LNCAP (cell line): ENCODE data around the gene NDUFB2.

Source experiments
- CTCF ChIP-seq: fragments of 450-650 bp; IDR thresholded peaks from 2 replicates; pipeline ENCODE4 v1.5.1; 2017; ENCODE audit warnings: mild to moderate bottlenecking

NDUFB2 gene

GRCh38 chr7:140724706-140725105 is 28.2 kb downstream of the NDUFB2 start:
- no peak for TF ChIP-seq CTCF

- TF ChIP-seq CTCF: peak; percentile 72
Observed at GRCh38 chr7:140726281-140726680, 29.8 kb downstream of the NDUFB2 start.

GRCh38 chr7:140732416-140732815 is 35.9 kb downstream of the NDUFB2 start:
- no peak for TF ChIP-seq CTCF

GRCh38 chr7:140734096-140734495 is 37.6 kb downstream of the NDUFB2 start:
- TF ChIP-seq CTCF: no peak

- no peak for TF ChIP-seq CTCF
Observed at GRCh38 chr7:140734729-140735128, 38.2 kb downstream of the NDUFB2 start.

- no peak for TF ChIP-seq CTCF
Observed at GRCh38 chr7:140738280-140738679, 41.8 kb downstream of the NDUFB2 start.

GRCh38 chr7:140744005-140744404 is 47.5 kb downstream of the NDUFB2 start:
- no peak for TF ChIP-seq CTCF

- no peak for TF ChIP-seq CTCF
Observed at GRCh38 chr7:140745266-140746058, 49.0 kb downstream of the NDUFB2 start.
